B cell (primary cell): ENCODE results near the gene ACTR5.

Source experiments
- CTCF ChIP-seq: fragments of 200-600 bp; IDR thresholded peaks from one replicate; pipeline ENCODE4 v1.8.0; 2022; ENCODE audit warnings: antibody characterized with exemption, mild to moderate bottlenecking
- EZH2 ChIP-seq: IDR thresholded peaks from 2 replicates; pipeline ENCODE4 v1.6.1; 2012; ENCODE audit warnings: borderline replicate concordance, low read depth, mild to moderate bottlenecking, moderate library complexity, low read length; ENCODE audit not compliant: insufficient read depth, poor library complexity, severe bottlenecking

- TF ChIP-seq EZH2 (no peak), CTCF (no peak)
These were observed 44.7 kb upstream of the ACTR5 start for GRCh38 chr20:38703526-38703925.
